ENCODE results near the gene PA2G4.

Gene PA2G4

GRCh38 chr12:56117778-56118687 lies 13.7 kb downstream of the PA2G4 start, which contains the start of gene ZC3H10 (continued):
- TF ChIP-seq ZFP30 (CRISPR knock-in tag; IDR thresholded peaks at IDR 0.05) = no peak

- peak; percentile 27 for ATAC-seq
- no peak for TF ChIP-seq TCF4 (CRISPR knock-in tag; IDR thresholded peaks at IDR 0.05; ENCODE audit: borderline replicate concordance)
- TF ChIP-seq ARNTL (CRISPR knock-in tag; IDR thresholded peaks at IDR 0.05; ENCODE audit: borderline replicate concordance, low read depth) = no peak
- TF ChIP-seq POU6F1 (CRISPR knock-in tag; IDR thresholded peaks at IDR 0.05; ENCODE audit: borderline replicate concordance, low read depth) = no peak
- TF ChIP-seq CREB5 (CRISPR knock-in tag; IDR thresholded peaks at IDR 0.05; ENCODE audit: low read depth) = no peak
- no peak for TF ChIP-seq ZNF8 (CRISPR knock-in tag; IDR thresholded peaks at IDR 0.05)
- no peak for TF ChIP-seq GLIS3 (CRISPR knock-in tag; IDR thresholded peaks at IDR 0.05)
- no peak for TF ChIP-seq ZNF565 (CRISPR knock-in tag; conservative IDR thresholded peaks at IDR 0.05; ENCODE audit: low read depth)
- TF ChIP-seq SNAI2 (CRISPR knock-in tag; IDR thresholded peaks at IDR 0.05) = no peak
- no peak for TF ChIP-seq TOX (CRISPR knock-in tag; IDR thresholded peaks at IDR 0.05; ENCODE audit: borderline replicate concordance)
- TF ChIP-seq PATZ1 (CRISPR knock-in tag; IDR thresholded peaks at IDR 0.05; ENCODE audit: borderline replicate concordance) = no peak
- no peak for TF ChIP-seq ZFP3 (CRISPR knock-in tag; IDR thresholded peaks at IDR 0.05)
Measured at GRCh38 chr12:56118688-56119357, 14.5 kb downstream of the PA2G4 start.

GRCh38 chr12:56119361-56119796 lies 15.0 kb downstream of the PA2G4 start:
- peak; percentile 49 for ATAC-seq
- TF ChIP-seq ISL1 (CRISPR knock-in tag; IDR thresholded peaks at IDR 0.05) (no peak), ZNF8 (CRISPR knock-in tag; IDR thresholded peaks at IDR 0.05) (no peak), POU6F1 (CRISPR knock-in tag; IDR thresholded peaks at IDR 0.05; ENCODE audit: borderline replicate concordance, low read depth) (no peak)

GRCh38 chr12:56120158-56120846 lies 15.9 kb downstream of the PA2G4 start:
- no peak for TF ChIP-seq OSR1 (CRISPR knock-in tag; IDR thresholded peaks at IDR 0.05)
- no peak for TF ChIP-seq ZNF70 (CRISPR knock-in tag; IDR thresholded peaks at IDR 0.05)
- TF ChIP-seq ISL1 (CRISPR knock-in tag; IDR thresholded peaks at IDR 0.05) = no peak
- no peak for TF ChIP-seq PPARA (CRISPR knock-in tag; IDR thresholded peaks at IDR 0.05; ENCODE audit: borderline replicate concordance)
- no peak for TF ChIP-seq ZNF565 (CRISPR knock-in tag; conservative IDR thresholded peaks at IDR 0.05; ENCODE audit: low read depth)
- no peak for ATAC-seq
